ENCODE results near the gene KANK3. TPM values are rescaled to one million over a fixed set of nuclear protein-coding genes. Genes with fewer than 3 reads are reported as not detected.

Gene KANK3
- total and polyA plus RNA-seq, 9 of the 15 experiments (the other 6 are each of a cell fraction or from before 2014, with no cell fraction given), result 0.03 to 0.40 (median 0.08) TPM; not detected in 6

- TF ChIP-seq TAF7 (tag; IDR thresholded peaks at IDR 0.05) (no peak), TEAD4 (IDR thresholded peaks at IDR 0.05; ENCODE audit: low read length) (no peak; the same call in 1 of the 2 replicates), TEAD4 (CRISPR knock-in tag; IDR thresholded peaks at IDR 0.05; ENCODE audit: borderline replicate concordance) (peak; percentile 83), ZNF695 (CRISPR knock-in tag; IDR thresholded peaks at IDR 0.05) (no peak), GTF2E2 (tag; IDR thresholded peaks at IDR 0.05) (no peak)
- TF ChIP-seq, protein P1, sequence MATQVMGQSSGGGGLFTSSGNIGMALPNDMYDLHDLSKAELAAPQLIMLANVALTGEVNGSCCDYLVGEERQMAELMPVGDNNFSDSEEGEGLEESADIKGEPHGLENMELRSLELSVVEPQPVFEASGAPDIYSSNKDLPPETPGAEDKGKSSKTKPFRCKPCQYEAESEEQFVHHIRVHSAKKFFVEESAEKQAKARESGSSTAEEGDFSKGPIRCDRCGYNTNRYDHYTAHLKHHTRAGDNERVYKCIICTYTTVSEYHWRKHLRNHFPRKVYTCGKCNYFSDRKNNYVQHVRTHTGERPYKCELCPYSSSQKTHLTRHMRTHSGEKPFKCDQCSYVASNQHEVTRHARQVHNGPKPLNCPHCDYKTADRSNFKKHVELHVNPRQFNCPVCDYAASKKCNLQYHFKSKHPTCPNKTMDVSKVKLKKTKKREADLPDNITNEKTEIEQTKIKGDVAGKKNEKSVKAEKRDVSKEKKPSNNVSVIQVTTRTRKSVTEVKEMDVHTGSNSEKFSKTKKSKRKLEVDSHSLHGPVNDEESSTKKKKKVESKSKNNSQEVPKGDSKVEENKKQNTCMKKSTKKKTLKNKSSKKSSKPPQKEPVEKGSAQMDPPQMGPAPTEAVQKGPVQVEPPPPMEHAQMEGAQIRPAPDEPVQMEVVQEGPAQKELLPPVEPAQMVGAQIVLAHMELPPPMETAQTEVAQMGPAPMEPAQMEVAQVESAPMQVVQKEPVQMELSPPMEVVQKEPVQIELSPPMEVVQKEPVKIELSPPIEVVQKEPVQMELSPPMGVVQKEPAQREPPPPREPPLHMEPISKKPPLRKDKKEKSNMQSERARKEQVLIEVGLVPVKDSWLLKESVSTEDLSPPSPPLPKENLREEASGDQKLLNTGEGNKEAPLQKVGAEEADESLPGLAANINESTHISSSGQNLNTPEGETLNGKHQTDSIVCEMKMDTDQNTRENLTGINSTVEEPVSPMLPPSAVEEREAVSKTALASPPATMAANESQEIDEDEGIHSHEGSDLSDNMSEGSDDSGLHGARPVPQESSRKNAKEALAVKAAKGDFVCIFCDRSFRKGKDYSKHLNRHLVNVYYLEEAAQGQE (IDR thresholded peaks at IDR 0.05; ENCODE audit: borderline replicate concordance), result 0 out of 2 replicates have a peak, but pooled peaks have one; percentile 12
- TF ChIP-seq, protein P1 (CRISPR knock-in tag; IDR thresholded peaks at IDR 0.05; ENCODE audit: low read depth), result peak; percentile 75; the same call in 1 of the 2 replicates
- TF ChIP-seq, protein P2, sequence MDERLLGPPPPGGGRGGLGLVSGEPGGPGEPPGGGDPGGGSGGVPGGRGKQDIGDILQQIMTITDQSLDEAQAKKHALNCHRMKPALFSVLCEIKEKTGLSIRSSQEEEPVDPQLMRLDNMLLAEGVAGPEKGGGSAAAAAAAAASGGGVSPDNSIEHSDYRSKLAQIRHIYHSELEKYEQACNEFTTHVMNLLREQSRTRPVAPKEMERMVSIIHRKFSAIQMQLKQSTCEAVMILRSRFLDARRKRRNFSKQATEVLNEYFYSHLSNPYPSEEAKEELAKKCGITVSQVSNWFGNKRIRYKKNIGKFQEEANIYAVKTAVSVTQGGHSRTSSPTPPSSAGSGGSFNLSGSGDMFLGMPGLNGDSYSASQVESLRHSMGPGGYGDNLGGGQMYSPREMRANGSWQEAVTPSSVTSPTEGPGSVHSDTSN (CRISPR knock-in tag; IDR thresholded peaks at IDR 0.05; ENCODE audit: low read depth), result peak; percentile 34; the same call in 1 of the 2 replicates
- TF ChIP-seq, protein P2 (tag; conservative IDR thresholded peaks at IDR 0.05; ENCODE audit: low read depth), result peak; percentile 78
- TF ChIP-seq, protein P3, sequence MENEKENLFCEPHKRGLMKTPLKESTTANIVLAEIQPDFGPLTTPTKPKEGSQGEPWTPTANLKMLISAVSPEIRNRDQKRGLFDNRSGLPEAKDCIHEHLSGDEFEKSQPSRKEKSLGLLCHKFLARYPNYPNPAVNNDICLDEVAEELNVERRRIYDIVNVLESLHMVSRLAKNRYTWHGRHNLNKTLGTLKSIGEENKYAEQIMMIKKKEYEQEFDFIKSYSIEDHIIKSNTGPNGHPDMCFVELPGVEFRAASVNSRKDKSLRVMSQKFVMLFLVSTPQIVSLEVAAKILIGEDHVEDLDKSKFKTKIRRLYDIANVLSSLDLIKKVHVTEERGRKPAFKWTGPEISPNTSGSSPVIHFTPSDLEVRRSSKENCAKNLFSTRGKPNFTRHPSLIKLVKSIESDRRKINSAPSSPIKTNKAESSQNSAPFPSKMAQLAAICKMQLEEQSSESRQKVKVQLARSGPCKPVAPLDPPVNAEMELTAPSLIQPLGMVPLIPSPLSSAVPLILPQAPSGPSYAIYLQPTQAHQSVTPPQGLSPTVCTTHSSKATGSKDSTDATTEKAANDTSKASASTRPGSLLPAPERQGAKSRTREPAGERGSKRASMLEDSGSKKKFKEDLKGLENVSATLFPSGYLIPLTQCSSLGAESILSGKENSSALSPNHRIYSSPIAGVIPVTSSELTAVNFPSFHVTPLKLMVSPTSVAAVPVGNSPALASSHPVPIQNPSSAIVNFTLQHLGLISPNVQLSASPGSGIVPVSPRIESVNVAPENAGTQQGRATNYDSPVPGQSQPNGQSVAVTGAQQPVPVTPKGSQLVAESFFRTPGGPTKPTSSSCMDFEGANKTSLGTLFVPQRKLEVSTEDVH (IDR thresholded peaks at IDR 0.05; ENCODE audit: low read depth, partially characterized antibody), result peak; percentile 74
Measured at GRCh38 chr19:8307965-8308866, 34.8 kb downstream of the KANK3 start, which contains the start of gene CD320 (continued).

Measured in K562 (cell line).